GM21576 (cell line): Measurements from ENCODE around the gene FBXO42.
"Not testable (repeated sequence)": the region's sequence is repeated elsewhere in the genome, so short reads cannot be mapped to it uniquely, and the experiment has no call there.

ENCODE experiments used
- ATAC-seq: cut with Tn5 transposase; IDR thresholded peaks from one replicate; pipeline ENCODE4 v1.9.1; 2021; ENCODE audit warnings: mild to moderate bottlenecking, moderate library complexity; ENCODE audit not compliant: unreplicated experiment

Gene FBXO42

DNA sequence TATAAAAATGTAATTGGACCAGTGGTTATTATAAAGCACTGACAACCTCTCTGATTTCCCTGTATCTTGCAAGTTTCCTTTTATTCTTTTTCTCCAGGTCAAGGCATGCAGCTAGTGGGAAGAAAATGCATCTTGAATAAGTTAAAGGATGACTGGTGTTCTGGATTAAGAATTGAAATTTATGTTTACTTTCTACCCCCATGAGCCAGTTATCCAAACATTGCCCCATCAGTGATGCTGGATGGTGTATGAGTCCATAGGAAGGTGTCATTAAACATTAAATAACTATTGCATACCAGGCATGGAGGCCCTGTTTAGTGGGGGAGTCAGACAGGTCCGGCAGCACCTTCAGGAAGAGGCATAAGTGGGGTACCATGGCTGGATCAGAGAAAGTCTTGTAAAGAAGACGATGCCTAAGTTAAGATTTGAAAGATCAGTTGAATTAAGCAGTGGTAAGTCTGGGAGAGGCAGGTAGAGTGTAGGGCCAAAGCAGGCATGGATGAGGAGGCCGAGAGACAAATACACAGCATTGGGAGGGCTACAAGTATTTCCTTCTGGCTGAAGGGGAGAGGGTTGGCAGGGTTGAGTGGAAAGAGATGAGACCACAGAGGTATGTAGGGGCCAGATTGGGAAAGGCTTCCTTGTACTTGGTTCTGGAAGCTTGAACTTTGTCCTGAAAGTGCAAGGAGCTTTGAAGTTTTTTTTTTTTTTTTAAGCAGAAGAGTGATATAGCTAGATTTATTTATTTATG, 20.4 kb upstream of the FBXO42 start:
- ATAC-seq: no peak

GRCh38 chr1:16371725-16372124, 19.4 kb upstream of the FBXO42 start:
- ATAC-seq: no peak

DNA sequence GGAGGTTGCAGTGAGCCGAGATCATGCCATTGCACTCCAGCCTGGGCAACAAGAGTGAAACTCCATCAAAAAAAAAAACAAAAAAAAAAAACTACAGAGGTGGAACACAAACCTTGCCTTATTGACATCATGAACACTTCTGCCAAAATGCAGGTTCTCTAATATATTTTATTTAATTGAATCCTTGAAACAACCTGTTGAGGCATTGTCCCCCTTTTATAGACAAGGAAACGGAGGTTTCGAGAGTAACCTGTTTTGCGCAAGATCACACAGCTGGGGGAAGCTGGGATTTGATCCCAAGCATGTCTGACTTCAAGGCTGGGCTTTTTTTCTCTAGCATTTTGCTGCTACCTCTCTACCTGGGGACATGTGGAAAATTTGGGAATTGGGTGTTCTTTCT, 17.5 kb upstream of the FBXO42 start:
- no peak for ATAC-seq

- ATAC-seq: no peak
Measured at GRCh38 chr1:16367968-16368890, 15.9 kb upstream of the FBXO42 start.

- ATAC-seq: peak; percentile 52
Measured at GRCh38 chr1:16367258-16367967, 15.1 kb upstream of the FBXO42 start.

DNA sequence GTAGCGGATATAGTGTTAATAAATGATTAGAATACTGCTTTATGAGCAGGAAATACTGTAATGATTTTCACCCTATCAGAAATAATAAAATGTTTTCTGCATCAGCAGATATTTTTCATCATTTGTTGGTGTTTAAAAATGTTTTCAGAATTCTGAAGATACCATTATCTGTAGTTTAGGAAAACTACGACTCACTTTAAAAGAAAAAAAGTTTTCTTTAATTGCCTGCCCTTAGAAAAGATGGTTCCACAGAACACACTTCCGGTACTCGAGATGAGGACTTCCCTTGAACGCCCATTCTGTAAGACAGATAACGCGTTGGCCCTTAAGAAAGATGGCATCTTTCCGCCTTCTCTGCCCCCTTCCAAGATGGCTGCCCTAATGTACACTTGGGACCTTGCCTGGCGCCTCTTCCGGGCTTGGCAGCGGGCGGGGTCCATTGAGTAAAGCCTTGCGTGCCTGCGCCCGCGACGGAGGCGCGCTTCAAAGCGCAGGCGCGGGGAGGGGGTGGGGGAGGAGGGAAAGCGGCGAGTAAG, 14.5 kb upstream of the FBXO42 start, which contains the start of gene SZRD1:
TSS of gene SZRD1 (plus strand) at position 521 of the 536 bp plus-strand sequence. CDS start 16 bp downstream, outside the sequence.
- peak; percentile 79 for ATAC-seq

GRCh38 chr1:16365146-16365498, 12.8 kb upstream of the FBXO42 start:
- ATAC-seq: not testable (repeated sequence)

GRCh38 chr1:16356867-16357266, 4.6 kb upstream of the FBXO42 start:
- ATAC-seq: no peak

GRCh38 chr1:16354619-16355018, 2.3 kb upstream of the FBXO42 start:
- ATAC-seq: no peak

DNA sequence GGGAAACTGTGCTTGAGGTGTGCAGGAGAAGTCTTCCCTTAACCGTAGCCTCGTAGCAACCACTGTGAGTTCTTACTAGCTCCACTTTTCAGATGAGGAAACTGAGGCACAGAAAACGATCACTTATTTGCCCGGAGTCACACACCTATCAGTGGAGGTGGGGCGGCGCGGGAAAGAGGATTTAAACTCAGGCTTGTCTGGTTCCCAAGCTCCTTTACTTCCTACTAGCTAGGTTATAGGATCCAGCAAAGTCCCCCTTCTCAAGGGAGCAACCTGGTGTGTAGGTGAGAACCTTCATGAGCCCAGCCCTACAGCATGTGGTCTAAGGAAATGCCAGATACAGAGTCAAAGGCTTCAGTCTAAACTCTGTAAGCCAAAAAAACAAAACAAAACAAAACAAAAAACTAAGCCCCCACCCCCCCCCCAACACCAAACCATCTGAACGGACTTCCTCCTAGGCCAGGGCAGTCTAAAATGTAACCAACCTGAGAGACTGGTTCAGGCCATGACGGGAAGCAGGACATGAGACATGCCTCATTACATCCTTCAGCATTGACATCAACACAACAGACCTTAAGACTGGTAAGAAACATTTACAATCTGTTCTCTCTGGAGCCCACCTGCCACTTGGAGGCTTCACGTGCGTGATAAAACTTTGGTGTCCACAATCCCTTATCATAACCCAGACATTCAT, 709 bp upstream of the FBXO42 start:
- ATAC-seq: no peak

DNA sequence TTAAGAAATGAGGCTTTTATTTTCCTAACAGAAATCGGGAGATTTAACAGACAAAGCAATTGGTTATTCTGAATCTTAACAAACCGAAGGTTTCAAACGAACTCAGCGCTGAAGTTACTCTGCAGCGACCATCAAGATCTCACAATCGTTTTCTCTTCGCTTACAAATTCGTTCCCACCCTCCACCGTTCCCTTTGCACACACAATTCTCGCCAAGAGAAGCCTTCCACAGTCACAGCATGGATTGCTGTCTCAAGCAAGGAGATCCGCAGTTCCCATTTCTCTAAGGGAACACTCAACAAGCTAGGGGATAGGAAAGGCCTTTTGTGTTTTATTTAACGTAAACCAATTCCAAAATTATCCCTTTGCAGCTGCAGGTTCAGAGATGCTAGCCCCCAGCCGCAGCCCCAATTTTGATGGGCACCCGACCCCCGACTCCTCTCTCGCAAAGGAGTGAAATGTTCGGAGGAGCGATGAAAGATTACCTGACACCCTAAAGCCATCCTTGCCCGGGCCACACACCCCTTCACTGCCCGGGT, 755 bp downstream of the FBXO42 start:
- no peak for ATAC-seq

- no peak for ATAC-seq
Measured at GRCh38 chr1:16349847-16350406, 2.4 kb downstream of the FBXO42 start.

DNA sequence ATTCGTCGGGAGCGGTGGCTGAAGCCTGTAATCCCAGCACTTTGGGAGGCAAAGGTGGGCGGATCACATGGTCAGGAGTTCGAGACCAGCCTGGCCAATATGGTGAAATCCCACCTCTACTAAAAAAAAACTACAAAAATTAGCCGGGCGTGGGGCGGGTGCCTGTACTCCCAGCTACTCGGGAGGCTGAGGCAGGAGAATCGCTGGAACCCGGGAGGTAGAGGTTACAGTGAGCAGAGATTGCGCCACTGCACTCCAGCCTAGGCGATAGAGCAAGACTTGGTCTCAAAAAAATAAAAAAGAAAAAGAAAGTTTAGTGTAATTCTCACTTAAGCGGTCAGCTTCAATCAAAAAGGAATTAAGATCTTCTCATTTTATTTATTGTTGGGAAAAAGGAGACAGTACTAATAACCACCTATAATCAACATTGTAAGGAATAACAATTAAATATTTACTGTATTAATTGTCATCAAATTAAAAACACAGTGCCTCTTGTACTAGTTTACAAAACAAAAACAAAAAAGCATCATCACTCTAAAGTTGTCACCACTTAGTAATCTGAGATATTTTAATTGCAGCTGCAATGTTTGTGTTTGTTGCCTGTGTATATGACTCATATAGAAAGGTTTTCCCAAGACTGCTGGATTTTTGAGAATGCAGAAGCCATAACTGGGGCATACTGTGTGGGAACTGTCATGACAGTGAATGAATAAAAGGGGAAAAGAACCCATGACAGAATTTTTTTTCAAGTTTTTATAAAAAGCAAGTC, 3.7 kb downstream of the FBXO42 start:
- ATAC-seq: no peak

GRCh38 chr1:16343276-16343675, 9.0 kb downstream of the FBXO42 start:
- ATAC-seq: not testable (repeated sequence)

DNA sequence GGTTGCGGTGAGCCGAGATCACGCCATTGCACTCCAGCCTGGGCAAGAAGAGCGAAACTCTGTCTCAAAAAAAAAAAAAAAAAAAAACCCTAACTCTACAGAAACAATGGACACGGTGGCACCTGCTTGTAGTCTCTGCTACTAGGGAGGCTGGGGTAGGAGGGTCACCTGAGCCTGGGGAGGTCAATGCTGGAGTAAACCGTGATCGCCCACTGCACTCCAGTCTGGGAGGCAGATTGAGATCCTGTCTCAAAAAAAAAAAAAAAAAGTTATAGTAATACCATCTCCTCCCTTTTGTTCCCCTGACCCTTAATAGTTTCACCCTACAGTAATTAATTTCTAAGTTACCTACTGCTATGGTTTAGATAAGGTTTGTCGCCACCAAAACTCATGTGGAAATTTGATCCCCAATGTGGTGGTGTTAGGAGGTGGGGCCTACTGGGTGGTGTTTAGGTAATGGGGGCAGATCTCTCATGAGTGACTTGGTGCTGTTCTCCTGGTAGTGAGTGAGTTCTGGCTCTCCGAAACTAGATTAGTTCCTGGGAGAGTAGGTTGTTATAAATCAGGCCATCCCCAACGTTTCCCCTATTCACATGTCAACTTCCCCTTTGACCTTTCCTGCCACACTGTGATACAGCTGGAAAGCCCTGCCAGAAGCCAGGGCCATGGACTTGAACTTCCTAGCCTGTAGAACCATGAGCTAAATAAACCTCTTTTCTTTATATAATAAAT, 9.8 kb downstream of the FBXO42 start:
- no peak for ATAC-seq

DNA sequence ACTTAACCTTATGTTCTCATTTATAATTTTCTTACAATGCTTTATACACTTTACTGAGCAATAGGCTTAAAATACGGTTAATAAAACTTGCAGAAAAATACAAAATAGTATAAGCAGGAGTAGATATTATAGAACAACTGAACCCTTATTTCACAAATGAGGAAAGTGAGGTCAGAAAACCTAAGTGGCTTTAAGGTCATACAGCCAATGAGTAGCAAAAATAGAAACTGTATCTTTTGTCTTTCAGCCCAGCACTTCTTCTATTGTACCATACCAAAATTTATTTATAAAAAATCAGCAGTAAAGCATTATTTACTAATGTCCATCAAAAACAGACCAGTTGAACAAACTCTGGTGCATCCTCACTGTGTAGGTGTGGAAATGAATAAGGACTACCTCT, 11.6 kb downstream of the FBXO42 start:
- no peak for ATAC-seq

DNA sequence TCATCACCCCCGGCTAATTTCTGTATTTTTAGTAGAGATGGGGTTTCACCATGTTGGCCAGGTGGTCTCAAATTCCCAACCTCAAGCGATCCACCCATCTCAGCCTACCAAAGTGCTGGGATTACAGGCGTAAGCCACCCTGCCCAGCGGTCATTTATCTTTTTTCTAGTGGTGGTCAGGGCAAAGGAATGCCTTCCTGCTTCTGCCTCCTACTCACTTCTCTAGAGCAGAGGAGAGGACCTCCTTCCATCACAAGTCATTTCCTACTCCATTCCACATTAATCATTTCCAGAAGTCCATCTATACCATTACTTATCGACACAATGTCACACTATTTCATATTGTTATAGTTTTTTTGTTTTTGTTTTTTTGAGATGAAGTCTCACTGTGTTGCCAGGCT, 13.3 kb downstream of the FBXO42 start:
- no peak for ATAC-seq

DNA sequence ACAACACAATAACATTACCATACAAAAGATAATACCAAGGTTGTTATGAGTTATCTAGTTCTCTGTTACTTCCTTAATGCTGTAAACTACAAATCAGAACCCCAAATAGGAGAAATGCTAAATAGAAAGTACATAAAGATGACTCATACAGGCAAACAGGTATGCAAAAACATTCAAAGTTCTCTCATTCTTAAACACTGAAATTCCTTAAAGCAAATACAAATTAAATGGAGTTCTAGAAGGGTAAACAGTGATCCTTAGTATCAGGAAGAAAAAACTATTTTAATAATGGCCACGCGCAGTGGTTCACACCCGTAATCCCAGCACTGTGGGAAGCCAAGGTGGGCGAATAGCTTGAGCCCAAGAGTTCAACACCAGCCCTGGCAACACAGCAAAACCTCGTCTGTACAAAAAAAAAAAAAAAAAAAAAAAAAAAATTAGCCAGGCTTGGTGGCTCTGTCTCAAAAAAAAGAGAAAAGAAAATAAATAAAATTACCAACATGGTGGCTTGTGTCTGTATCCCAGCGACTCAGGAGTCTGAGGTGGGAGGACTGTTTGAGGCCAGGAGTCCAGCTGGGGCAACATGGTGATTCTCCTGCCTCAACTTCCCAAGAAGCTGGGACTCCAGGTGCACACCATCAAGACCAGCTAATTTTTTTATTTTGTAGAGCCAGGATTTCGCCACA, 17.5 kb downstream of the FBXO42 start:
- no peak for ATAC-seq
